ENCODE measurements around the gene ZNF202.

Gene ZNF202

DNA sequence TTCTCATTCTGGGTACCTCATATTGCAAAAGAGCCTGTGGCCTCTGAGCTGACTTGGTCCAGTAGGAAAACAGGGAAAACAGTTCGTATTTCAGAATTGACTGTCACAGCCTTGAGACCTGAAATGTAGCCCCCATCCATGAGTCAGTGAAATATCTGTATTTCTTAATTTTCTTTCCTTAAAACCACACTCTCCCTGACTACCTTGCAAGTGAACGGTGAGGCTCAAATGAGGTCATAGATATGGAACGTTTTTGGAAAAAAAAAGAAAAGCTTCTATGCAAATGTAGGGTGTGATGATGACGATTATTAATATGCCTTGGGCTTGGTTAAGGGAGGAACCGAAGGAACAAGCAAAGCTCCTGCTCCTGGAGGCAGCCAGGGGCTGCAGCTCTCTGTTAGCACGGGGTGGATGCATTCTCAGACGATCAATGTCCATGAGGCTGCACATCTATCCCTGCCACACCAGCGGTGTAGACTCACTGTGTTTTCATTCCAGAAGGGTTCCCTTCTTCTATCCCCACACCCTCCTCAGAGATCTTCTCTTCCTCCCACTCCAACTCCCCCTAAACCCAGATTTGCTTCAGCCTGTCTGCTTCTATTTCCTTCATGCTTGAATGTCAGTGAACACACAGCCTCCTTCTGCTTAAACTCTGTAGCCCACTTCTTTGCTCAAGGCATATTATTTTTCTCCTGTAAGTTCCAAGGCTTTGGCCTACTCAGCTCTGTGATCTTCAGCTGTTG lies 57.9 kb downstream of the ZNF202 start:
- no peak for DNase-seq (ENCODE audit: low read depth in 2 of 2)

DNA sequence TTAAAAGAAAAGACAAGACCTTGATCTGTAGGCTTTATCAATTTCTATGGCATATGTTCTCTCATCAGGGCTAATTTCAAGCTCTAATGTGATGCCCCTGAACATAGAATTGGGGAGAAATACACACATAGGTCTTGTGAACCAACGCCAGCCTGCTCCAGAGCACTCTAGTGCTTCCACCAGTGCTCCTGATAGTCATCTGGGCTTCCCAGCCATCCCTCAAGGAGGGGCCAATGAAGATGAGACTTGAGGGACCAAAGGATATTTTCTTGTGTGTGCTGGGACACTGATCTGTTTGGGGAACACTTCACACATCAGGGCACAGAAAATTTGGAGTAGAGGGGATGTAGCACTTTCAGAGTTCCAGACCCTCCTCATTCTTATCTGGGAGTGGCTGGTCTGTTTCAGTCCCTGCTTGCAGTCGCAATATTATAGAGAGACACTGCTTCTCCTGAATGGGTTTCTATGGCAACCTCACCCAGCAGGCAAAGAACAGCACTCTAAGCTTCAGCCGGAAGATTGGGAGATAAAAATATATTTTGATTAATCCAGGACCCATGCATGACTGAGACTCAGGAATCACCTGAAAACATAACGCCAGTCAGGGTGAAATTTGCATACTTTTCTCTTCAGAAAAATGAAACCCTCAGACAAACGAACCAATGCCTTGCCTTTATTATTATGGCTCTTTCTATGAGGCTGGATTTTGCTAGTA lies 58.6 kb downstream of the ZNF202 start:
- no peak for DNase-seq (ENCODE audit: low read depth in 2 of 2)

DNA sequence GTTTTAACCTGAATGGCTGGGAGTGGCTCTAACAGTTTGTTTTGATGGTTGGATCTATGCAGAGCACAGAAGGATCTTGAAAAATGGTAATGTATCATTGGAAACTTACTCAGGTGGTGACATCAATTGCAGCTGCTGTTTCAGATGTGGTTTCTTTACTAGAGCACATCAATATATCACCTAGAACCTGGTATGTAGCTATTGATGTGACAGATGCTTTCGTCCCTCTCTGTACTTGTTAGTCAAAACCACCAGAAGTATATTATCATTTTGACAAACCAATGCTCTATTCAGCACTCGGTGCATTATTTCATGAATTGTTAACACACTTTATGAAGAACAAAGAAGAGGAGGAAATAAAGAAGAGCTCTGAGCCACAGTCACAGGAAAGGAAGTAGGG lies 60.4 kb downstream of the ZNF202 start:
- no peak for DNase-seq (ENCODE audit: low read depth in 2 of 2)

DNA sequence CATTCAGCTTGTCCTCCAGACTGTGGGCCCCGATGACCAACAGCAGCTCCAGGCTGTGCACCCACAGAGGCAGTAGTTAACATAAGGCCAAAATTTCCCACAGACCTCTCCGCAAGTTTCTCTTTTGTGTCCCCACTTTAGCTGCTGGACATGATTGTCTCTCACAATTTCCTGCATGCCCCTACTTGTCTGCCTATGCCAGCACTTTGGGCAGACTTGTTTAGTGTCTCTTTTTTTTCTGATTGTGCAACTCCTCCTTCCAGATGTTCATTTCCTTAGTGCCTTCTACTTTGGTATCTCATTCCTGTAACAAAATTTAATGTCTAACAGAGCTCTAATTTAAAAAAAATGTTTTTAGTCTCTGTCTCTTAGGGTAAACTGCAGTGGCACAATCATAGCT lies 63.2 kb downstream of the ZNF202 start:
- DNase-seq (ENCODE audit: low read depth in 2 of 2): no peak

DNA sequence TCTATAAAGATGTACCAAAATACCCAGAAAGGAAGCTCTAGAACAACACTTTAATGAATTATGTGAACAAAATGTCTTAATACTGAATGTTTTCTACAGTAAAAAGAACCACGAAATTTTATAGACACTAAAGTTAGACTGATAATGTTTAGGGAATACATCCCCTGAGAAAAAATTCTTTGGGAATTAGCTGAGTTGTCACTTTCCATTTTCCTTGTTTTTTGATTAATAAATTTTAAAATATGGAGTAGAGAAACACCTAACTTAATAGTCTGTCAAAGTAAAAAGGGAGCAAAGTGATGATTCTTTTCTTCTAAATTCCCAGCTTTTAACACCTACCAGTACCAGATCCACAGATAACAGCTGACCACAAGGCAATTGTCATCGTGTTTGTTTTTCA lies 64.0 kb downstream of the ZNF202 start:
- no peak for DNase-seq (ENCODE audit: low read depth in 2 of 2)

DNA sequence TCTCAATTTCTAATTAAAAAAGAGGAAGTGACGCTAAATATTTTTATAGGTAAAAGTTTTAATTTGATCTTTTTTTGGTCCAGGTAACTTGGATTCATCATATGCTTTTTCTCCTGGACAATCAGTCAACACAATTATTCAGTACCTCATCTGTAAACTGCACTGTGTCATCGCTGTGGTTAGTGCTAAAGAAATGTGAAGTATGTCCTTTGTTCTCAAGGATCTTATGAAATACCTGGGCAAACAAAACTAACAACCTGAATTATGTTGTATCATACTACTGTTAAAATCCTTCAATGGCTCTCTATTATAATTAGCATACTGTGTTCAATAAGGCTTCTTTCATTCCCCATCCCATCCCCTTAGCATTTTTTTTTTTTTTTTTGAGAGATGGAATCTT lies 67.2 kb downstream of the ZNF202 start:
- DNase-seq (ENCODE audit: low read depth in 2 of 2): no peak
